GM21825 (cell line): ENCODE measurements around the gene ST3GAL5.
"Not testable (repeated sequence)": the region's sequence is repeated elsewhere in the genome, so short reads cannot be mapped to it uniquely, and the experiment has no call there.

Source experiments
- ATAC-seq: cut with Tn5 transposase; IDR thresholded peaks from one replicate; pipeline ENCODE4 v1.9.1; 2021; ENCODE audit warnings: mild to moderate bottlenecking, moderate library complexity; ENCODE audit not compliant: unreplicated experiment

Gene ST3GAL5

GRCh38 chr2:85840091-85840490 is 48.7 kb downstream of the ST3GAL5 start:
- no peak for ATAC-seq

GRCh38 chr2:85839461-85839860 is 49.3 kb downstream of the ST3GAL5 start:
- ATAC-seq = no peak

- ATAC-seq = no peak
Measured at GRCh38 chr2:85838641-85839040, 50.1 kb downstream of the ST3GAL5 start.

GRCh38 chr2:85838181-85838580 is 50.6 kb downstream of the ST3GAL5 start:
- ATAC-seq = no peak

- ATAC-seq = no peak
Measured at GRCh38 chr2:85834466-85834865, 54.3 kb downstream of the ST3GAL5 start.

GRCh38 chr2:85831735-85832134 is 57.1 kb downstream of the ST3GAL5 start:
- ATAC-seq = no peak

- no peak for ATAC-seq
Measured at GRCh38 chr2:85830645-85831044, 58.1 kb downstream of the ST3GAL5 start.

- ATAC-seq = not testable (repeated sequence)
Measured at GRCh38 chr2:85829394-85829793, 59.4 kb downstream of the ST3GAL5 start.

GRCh38 chr2:85828725-85829124 is 60.1 kb downstream of the ST3GAL5 start:
- ATAC-seq = no peak

GRCh38 chr2:85827879-85828569 is 60.8 kb downstream of the ST3GAL5 start:
- ATAC-seq = no peak

- peak; percentile 64 for ATAC-seq
Measured at GRCh38 chr2:85826990-85827878, 61.6 kb downstream of the ST3GAL5 start.

- ATAC-seq = no peak
Measured at GRCh38 chr2:85823951-85824350, 64.8 kb downstream of the ST3GAL5 start.

GRCh38 chr2:85822766-85823165 is 66.0 kb downstream of the ST3GAL5 start:
- no peak for ATAC-seq

GRCh38 chr2:85819811-85820510 is 68.8 kb downstream of the ST3GAL5 start:
- ATAC-seq = no peak

- no peak for ATAC-seq
Measured at GRCh38 chr2:85814802-85815550, 73.8 kb downstream of the ST3GAL5 start.

- ATAC-seq = no peak
Measured at GRCh38 chr2:85813982-85814801, 74.6 kb downstream of the ST3GAL5 start.

- ATAC-seq = no peak
Measured at GRCh38 chr2:85813211-85813981, 75.4 kb downstream of the ST3GAL5 start.

- ATAC-seq = no peak
Measured at GRCh38 chr2:85812094-85812735, 76.6 kb downstream of the ST3GAL5 start.
